HG03139 (cell line): ENCODE data around the gene SYCP2L.

Experiments used
- ATAC-seq: cut with Tn5 transposase; IDR thresholded peaks from one replicate; pipeline ENCODE4 v1.9.1; 2021; ENCODE audit not compliant: unreplicated experiment

Gene SYCP2L

GRCh38 chr6:11006061-11006460 is 119.2 kb downstream of the SYCP2L start:
- ATAC-seq = no peak

DNA sequence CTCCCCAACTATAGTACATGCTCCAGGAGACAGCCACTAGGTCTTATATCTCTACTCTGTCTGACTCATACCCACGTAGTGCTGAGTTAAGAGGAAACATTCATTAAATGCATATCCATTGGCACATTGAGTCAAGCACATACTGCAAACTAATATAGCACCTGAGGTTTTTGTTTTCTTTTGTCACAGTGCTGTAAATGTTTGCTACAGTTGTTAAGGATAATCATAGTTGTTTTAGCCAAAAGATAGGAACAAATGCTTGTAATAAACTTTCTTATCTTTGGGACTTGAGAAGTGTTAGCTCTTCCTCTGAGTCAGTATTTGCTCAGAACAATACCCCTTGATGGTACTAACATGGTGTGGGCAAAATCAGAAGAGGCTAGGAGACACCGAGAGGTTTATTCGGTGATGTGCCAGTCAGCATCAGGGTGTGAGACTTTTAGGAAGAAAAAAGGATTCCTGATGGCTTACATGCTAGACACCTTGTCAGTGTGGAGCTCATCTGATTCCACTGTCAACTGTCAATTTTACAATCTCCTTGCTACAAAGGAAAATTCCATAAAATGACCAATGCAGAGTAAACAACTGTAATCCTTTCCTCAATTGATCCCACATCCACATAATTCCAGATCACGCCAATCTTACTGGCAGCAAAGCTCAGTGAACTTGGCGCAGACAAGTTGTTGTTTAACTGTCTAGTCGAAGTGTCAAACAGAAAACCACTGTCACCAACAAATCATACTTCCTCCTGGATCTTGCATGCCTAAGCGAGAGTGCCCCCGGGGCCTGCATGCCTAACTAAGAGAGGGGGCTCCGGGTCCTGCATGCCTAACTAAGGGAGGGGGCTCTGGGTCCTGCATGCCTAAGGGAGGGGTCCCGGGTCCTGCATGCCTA is 121.1 kb downstream of the SYCP2L start:
- ATAC-seq = no peak

- ATAC-seq = no peak
These were observed 122.0 kb downstream of the SYCP2L start for GRCh38 chr6:11008821-11009220.

DNA sequence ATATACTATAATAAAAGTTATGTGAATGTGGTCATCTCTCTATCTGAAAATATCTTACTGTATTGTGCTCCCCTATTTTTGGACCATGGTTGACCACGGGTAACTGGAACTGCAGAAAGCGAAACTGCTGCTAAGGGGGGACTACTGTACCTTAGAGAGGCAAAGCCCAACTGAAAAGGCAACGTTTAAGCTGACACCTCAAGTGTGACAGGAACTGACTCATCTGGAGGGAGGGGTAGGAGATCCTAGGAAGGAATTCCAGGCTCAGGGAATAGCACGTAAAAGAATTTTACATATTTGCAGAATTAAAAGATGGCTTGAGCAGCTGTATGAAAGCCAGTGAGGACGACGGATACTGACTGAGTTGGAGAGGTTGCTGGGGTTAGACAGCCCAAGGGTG is 122.5 kb downstream of the SYCP2L start:
- peak; percentile 70 for ATAC-seq

GRCh38 chr6:11011787-11012234 is 125.0 kb downstream of the SYCP2L start:
- no peak for ATAC-seq

- ATAC-seq = no peak
These were observed 125.5 kb downstream of the SYCP2L start for GRCh38 chr6:11012295-11012754.

GRCh38 chr6:11012976-11013720 is 126.3 kb downstream of the SYCP2L start:
- ATAC-seq = no peak

DNA sequence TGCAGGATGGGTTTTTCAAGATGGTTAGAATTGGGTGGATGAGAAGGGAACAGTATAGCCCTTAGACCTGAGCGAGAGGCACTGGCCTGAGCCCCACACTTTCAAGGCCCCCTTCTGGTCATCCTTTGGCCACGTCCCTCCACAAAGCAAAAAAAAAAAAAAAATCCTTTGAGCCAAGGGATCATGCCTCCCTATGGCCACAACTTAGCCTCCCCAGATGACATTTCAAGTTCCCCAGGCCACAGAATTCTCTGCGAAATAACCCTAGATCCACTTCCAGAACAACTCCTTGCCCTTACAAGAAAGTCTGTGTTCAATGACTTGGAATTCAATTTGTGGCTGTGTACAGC is 126.8 kb downstream of the SYCP2L start:
- ATAC-seq = no peak

- ATAC-seq = no peak
These were observed 128.2 kb downstream of the SYCP2L start for GRCh38 chr6:11015102-11015501.

- no peak for ATAC-seq
These were observed 129.6 kb downstream of the SYCP2L start for GRCh38 chr6:11016452-11016851.

DNA sequence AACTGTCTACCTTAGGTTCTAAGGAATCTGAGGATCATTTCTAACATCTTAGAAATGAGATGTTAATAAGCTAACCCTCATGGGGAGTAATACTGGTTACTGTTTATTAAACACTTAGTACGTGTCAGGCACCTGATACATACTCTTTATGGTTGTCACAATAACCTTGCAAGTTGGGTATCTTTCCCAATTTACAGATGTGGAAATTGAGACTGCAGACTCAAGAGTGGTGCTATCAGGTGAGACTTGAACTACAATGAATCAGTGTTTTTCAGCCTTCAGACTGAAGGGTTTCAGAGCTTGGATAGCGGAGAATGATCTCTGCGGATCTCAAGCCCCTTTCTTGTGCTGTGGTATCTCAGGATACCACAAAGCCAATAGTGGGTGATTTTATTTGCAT is 130.2 kb downstream of the SYCP2L start:
- ATAC-seq = no peak

- ATAC-seq = no peak
These were observed 131.4 kb downstream of the SYCP2L start for GRCh38 chr6:11018225-11018624.

DNA sequence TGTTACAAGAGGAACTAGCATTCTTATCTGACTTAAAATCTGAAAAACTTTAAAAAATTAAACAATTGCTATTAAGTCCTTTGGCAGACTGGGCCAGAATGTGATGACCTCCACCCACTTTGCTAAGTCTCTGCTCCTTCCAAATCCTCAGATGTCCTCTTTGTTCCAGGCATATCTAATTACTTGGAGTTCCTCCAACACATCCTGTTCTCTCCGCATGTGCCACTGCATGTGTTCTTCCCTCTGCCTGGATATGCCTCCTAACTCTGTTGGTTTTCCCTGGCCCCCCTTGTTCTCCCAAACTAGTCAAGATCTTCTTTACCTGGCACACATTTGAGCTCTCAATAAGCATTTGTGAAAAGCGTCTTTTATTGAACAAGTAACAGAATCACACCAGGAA is 134.2 kb downstream of the SYCP2L start:
- no peak for ATAC-seq

DNA sequence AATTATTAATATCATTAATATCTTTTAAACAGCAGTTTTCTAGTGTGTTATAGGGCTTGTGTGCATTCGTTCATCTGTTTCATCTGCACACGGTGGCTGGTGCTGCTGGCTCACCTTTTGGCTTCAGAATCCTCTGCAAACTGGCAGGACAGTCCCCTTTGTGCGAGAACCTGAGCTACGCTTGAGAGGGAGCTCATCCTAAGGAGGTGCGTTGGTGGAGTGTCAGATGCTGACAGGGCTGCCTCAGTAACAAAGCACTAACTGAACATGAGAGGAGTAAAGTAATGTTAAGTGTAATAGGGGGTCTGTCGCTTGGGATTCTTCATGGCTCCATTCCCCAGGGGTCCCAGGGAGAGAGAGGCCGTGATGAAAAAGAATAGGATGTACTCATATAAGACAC is 134.9 kb downstream of the SYCP2L start:
- ATAC-seq = no peak

DNA sequence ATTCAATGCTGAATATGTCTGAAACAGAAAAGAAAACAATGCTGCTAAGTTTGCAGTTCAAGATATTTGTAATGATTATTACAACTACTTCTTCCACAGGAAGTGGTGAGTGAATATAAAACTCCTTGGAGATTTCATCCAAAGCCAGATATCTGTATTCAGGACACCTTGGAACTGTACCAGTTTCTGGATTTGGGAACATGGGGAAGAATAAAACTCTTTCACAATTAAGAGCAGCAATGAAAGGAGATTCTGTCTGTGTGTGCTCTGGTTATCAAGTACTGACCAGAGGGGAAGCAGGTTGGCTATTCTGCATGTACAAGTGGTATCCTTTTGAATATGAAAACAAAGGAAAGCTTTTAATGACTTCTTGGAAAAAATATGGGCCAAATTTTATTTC is 136.2 kb downstream of the SYCP2L start:
- no peak for ATAC-seq
